Vagina (tissue), 2 donors: ENCODE measurements around the gene OR6B3. TPM values are rescaled to one million over a fixed set of nuclear protein-coding genes. Genes with fewer than 3 reads are reported as not detected.

ENCODE experiments used
- DNase-seq, 2 donors: peaks; one replicate each; pipeline ENCODE4 v3.0.0-alpha.2; 2017; ENCODE audit errors: extremely low spot score in 2 of 2
- H3K27ac ChIP-seq: fragments of 200-600 bp; sonication (generic); one replicate; pipeline ENCODE4 v1.5.1; 2019
- H3K27me3 ChIP-seq: fragments of 200-600 bp; sonication (generic); one replicate; pipeline ENCODE4 v1.5.1; 2019
- H3K36me3 ChIP-seq, 2 donors: fragments of 200-600 bp; sonication (generic); one replicate each; pipeline ENCODE4 v1.5.1; 2017 to 2019
- H3K4me1 ChIP-seq: fragments of 200-600 bp; sonication (generic); one replicate; pipeline ENCODE4 v1.5.1; 2019
- H3K4me3 ChIP-seq, 2 donors: fragments of 200-600 bp; sonication (generic); 1 replicate in 1 of 2; 2 replicates in 1 of 2; pipeline ENCODE4 v1.5.1; 2016 to 2019
- H3K9me3 ChIP-seq: fragments of 200-600 bp; sonication (generic); one replicate; pipeline ENCODE4 v1.5.1; 2019
- POLR2A ChIP-seq, 2 donors: fragments of 450-650 bp; IDR thresholded peaks; one replicate each; pipeline ENCODE4 v1.6.1; 2017; ENCODE audit warnings: antibody characterized with exemption in 2 of 2, mild to moderate bottlenecking in 2 of 2, moderate library complexity in 2 of 2
- POLR2AphosphoS5 ChIP-seq, 2 donors: sonication (generic); formaldehyde crosslinking; IDR thresholded peaks; one replicate each; pipeline ENCODE4 v1.9.0; 2017; ENCODE audit warnings: antibody characterized with exemption in 2 of 2, mild to moderate bottlenecking in 2 of 2, low read depth in 1 of 2; ENCODE audit not compliant: insufficient read depth in 1 of 2
- intact Hi-C: fragments of 100-400 bp; cut with DNase I; formaldehyde crosslinking; loops from one replicate; pipeline ENCODE4 v1.15.1; 2023
- total RNA-seq: library from RNA; depleted of rRNA; stranded (reverse); fragments of >200 nt; gene quantifications from one replicate; pipeline ENCODE4 v1.2.3, GENCODE V29; 2016
- TF ChIP-seq, protein P1 (sequence below), 3 experiments: fragments of 450-650 bp in 2 of 3; fragments of 200-600 bp in 1 of 3; sonication (generic) in 1 of 3; IDR thresholded peaks; one replicate each; pipeline ENCODE4 v1.5.1; 2017 to 2019; ENCODE audit warnings: antibody characterized with exemption in 3 of 3, mild to moderate bottlenecking in 2 of 3, moderate library complexity in 2 of 3

Gene OR6B3
- total RNA-seq, 1 donor from 2014 or later = not detected

- H3K36me3 ChIP-seq = peaks cover 0 to 32% of the 10 kb centered on the region in 2 donors
- TF ChIP-seq, protein P1, sequence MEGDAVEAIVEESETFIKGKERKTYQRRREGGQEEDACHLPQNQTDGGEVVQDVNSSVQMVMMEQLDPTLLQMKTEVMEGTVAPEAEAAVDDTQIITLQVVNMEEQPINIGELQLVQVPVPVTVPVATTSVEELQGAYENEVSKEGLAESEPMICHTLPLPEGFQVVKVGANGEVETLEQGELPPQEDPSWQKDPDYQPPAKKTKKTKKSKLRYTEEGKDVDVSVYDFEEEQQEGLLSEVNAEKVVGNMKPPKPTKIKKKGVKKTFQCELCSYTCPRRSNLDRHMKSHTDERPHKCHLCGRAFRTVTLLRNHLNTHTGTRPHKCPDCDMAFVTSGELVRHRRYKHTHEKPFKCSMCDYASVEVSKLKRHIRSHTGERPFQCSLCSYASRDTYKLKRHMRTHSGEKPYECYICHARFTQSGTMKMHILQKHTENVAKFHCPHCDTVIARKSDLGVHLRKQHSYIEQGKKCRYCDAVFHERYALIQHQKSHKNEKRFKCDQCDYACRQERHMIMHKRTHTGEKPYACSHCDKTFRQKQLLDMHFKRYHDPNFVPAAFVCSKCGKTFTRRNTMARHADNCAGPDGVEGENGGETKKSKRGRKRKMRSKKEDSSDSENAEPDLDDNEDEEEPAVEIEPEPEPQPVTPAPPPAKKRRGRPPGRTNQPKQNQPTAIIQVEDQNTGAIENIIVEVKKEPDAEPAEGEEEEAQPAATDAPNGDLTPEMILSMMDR (IDR thresholded peaks at IDR 0.05) = no peak
- no peak for TF ChIP-seq POLR2A (IDR thresholded peaks at IDR 0.05)
- TF ChIP-seq POLR2AphosphoS5 (IDR thresholded peaks at IDR 0.05; ENCODE audit: insufficient read depth in 1 of 2, low read depth in 1 of 2) = no peak
Observed at GRCh38 chr2:239997686-239998409, 55.5 kb downstream of the OR6B3 start.

More at GRCh38 chr2:239997686-239998409, 55.5 kb downstream of the OR6B3 start:
- Histone ChIP-seq H3K4me1 (no peaks in the 10 kb centered on the region), H3K4me3 (no peak overlapping the region), H3K27ac (no peak overlapping the region), H3K9me3 (no peaks in the 10 kb centered on the region), H3K27me3 (no peaks in the 10 kb centered on the region)
- DNase-seq = no peak
- intact Hi-C loops = no loop called here

Other genes starting within 250 kb of the OR6B3 start
- gene NDUFA10, start 28.2 kb downstream of the OR6B3 start, total RNA-seq = 72.2 TPM
- gene OR6B2, start 23.1 kb downstream of the OR6B3 start, total RNA-seq = not detected
- gene COPS9, start 82.8 kb upstream of the OR6B3 start, total RNA-seq = 170 TPM
- gene OTOS, start 87.1 kb upstream of the OR6B3 start, total RNA-seq = not detected